Activated naive CD4-positive, alpha-beta T cell treated with anti-CD3 and anti-CD28 coated beads, Interleukin-2, amount 50 U/mL, for 24 hours (primary cell): ENCODE results near the gene GRWD1.

ENCODE experiments used
- H3K27ac Mint-ChIP-seq: one replicate; pipeline ENCODE4 v1.8.0; 2021; ENCODE audit warnings: mild to moderate bottlenecking, mixed read lengths
- H3K27me3 Mint-ChIP-seq: one replicate; pipeline ENCODE4 v1.8.0; 2021; ENCODE audit warnings: mixed read lengths
- H3K36me3 Mint-ChIP-seq: one replicate; pipeline ENCODE4 v1.8.0; 2021; ENCODE audit warnings: mixed read lengths
- H3K4me1 Mint-ChIP-seq: one replicate; pipeline ENCODE4 v1.8.0; 2021; ENCODE audit warnings: mixed read lengths
- H3K4me3 Mint-ChIP-seq: one replicate; pipeline ENCODE4 v1.8.0; 2021; ENCODE audit warnings: mild to moderate bottlenecking, mixed read lengths
- H3K9me3 Mint-ChIP-seq: one replicate; pipeline ENCODE4 v1.8.0; 2021; ENCODE audit warnings: mixed read lengths

The GRWD1 gene

GRCh38 chr19:48490981-48491792, 45.4 kb downstream of the GRWD1 start:
- Mint-ChIP-seq H3K27me3 (peaks cover 5% of the 10 kb centered on the region), H3K9me3 (no peaks in the 10 kb centered on the region), H3K27ac (no peak overlapping the region)

GRCh38 chr19:48491793-48492123, 46.0 kb downstream of the GRWD1 start:
- Mint-ChIP-seq H3K36me3 (no peaks in the 10 kb centered on the region), H3K27me3 (peaks cover 5% of the 10 kb centered on the region), H3K4me3 (peak overlapping the region; percentile 72), H3K9me3 (no peaks in the 10 kb centered on the region), H3K27ac (no peak overlapping the region), H3K4me1 (peaks cover 34% of the 10 kb centered on the region)

More at GRCh38 chr19:48490981-48491792, 45.4 kb downstream of the GRWD1 start:
- Mint-ChIP-seq H3K4me1 (peaks cover 34% of the 10 kb centered on the region), H3K4me3 (peak overlapping the region; percentile 54), H3K36me3 (no peaks in the 10 kb centered on the region)

- Mint-ChIP-seq H3K9me3 (no peaks in the 10 kb centered on the region), H3K27me3 (peaks cover 7% of the 10 kb centered on the region), H3K4me3 (peak overlapping the region; percentile 72), H3K27ac (peak overlapping the region; percentile 59), H3K4me1 (peaks cover 36% of the 10 kb centered on the region), H3K36me3 (no peaks in the 10 kb centered on the region)
These were observed 47.3 kb downstream of the GRWD1 start for GRCh38 chr19:48492925-48493717.

GRCh38 chr19:48493718-48494401, 48.1 kb downstream of the GRWD1 start:
- Mint-ChIP-seq H3K4me1 (peaks cover 38% of the 10 kb centered on the region), H3K4me3 (peak overlapping the region; percentile 77), H3K27me3 (peaks cover 7% of the 10 kb centered on the region), H3K27ac (no peak overlapping the region), H3K36me3 (no peaks in the 10 kb centered on the region), H3K9me3 (no peaks in the 10 kb centered on the region)

GRCh38 chr19:48495396-48495795, 49.6 kb downstream of the GRWD1 start:
- Mint-ChIP-seq H3K27ac (no peak overlapping the region), H3K4me3 (peak overlapping the region; percentile 30), H3K27me3 (peaks cover 7% of the 10 kb centered on the region), H3K9me3 (no peaks in the 10 kb centered on the region), H3K36me3 (no peaks in the 10 kb centered on the region), H3K4me1 (peaks cover 35% of the 10 kb centered on the region)

- Mint-ChIP-seq H3K27me3 (peaks cover 7% of the 10 kb centered on the region), H3K27ac (no peak overlapping the region), H3K36me3 (no peaks in the 10 kb centered on the region), H3K4me1 (peaks cover 30% of the 10 kb centered on the region), H3K9me3 (no peaks in the 10 kb centered on the region), H3K4me3 (peak overlapping the region; percentile 4)
These were observed 51.4 kb downstream of the GRWD1 start for GRCh38 chr19:48496959-48497727.

GRCh38 chr19:48497728-48498594, 52.2 kb downstream of the GRWD1 start:
- no peak overlapping the region for H3K27ac Mint-ChIP-seq
- no peaks in the 10 kb centered on the region for H3K36me3 Mint-ChIP-seq
- H3K4me1 Mint-ChIP-seq, result peaks cover 22% of the 10 kb centered on the region
- peaks cover 7% of the 10 kb centered on the region for H3K27me3 Mint-ChIP-seq
- no peaks in the 10 kb centered on the region for H3K9me3 Mint-ChIP-seq
- H3K4me3 Mint-ChIP-seq, result peak overlapping the region; percentile 42

- Mint-ChIP-seq H3K4me1 (peaks cover 21% of the 10 kb centered on the region), H3K9me3 (no peaks in the 10 kb centered on the region), H3K36me3 (no peaks in the 10 kb centered on the region), H3K27me3 (peaks cover 7% of the 10 kb centered on the region), H3K27ac (no peak overlapping the region), H3K4me3 (no peak overlapping the region)
These were observed 53.0 kb downstream of the GRWD1 start for GRCh38 chr19:48498595-48499311.

- Mint-ChIP-seq H3K4me3 (no peak overlapping the region), H3K27ac (no peak overlapping the region)
These were observed 53.7 kb downstream of the GRWD1 start for GRCh38 chr19:48499316-48500090.

GRCh38 chr19:48500830-48501493, 55.2 kb downstream of the GRWD1 start:
- peaks cover 2% of the 10 kb centered on the region for H3K27me3 Mint-ChIP-seq
- no peaks in the 10 kb centered on the region for H3K36me3 Mint-ChIP-seq
- H3K4me1 Mint-ChIP-seq, result peaks cover 15% of the 10 kb centered on the region
- peak overlapping the region; percentile 62 for H3K4me3 Mint-ChIP-seq
- H3K27ac Mint-ChIP-seq, result no peak overlapping the region
- H3K9me3 Mint-ChIP-seq, result no peaks in the 10 kb centered on the region

More at GRCh38 chr19:48499316-48500090, 53.7 kb downstream of the GRWD1 start:
- H3K27me3 Mint-ChIP-seq, result peaks cover 7% of the 10 kb centered on the region
- peaks cover 18% of the 10 kb centered on the region for H3K4me1 Mint-ChIP-seq
- H3K9me3 Mint-ChIP-seq, result no peaks in the 10 kb centered on the region
- H3K36me3 Mint-ChIP-seq, result no peaks in the 10 kb centered on the region

- Mint-ChIP-seq H3K27me3 (peaks cover 2% of the 10 kb centered on the region), H3K9me3 (no peaks in the 10 kb centered on the region), H3K27ac (peak overlapping the region; percentile 51), H3K4me1 (peaks cover 15% of the 10 kb centered on the region), H3K4me3 (peak overlapping the region; percentile 62), H3K36me3 (no peaks in the 10 kb centered on the region)
These were observed 55.9 kb downstream of the GRWD1 start for GRCh38 chr19:48501494-48502349.

- no peak overlapping the region for H3K27ac Mint-ChIP-seq
- peaks cover 2% of the 10 kb centered on the region for H3K27me3 Mint-ChIP-seq
- no peak overlapping the region for H3K4me3 Mint-ChIP-seq
- no peaks in the 10 kb centered on the region for H3K36me3 Mint-ChIP-seq
- peaks cover 15% of the 10 kb centered on the region for H3K4me1 Mint-ChIP-seq
- H3K9me3 Mint-ChIP-seq, result no peaks in the 10 kb centered on the region
These were observed 56.7 kb downstream of the GRWD1 start for GRCh38 chr19:48502350-48503018.
